Activated CD4-positive, alpha-beta T cell treated with anti-CD3 and anti-CD28 coated beads, Interleukin-2, Interleukin-4, amounts not matched to agents 100 ng/mL and 50 ng/mL, durations not matched to agents 16 hours and 8 hours (primary cell): Measurements from ENCODE around the gene AGBL3.
A peak's percentile ranks its signal among the peaks of the same experiment; 100 is the strongest.

ENCODE experiments used
- DNase-seq: peaks from one replicate; pipeline ENCODE4 v3.0.0-alpha.2; 2020; ENCODE audit warnings: low spot score

The AGBL3 gene

GRCh38 chr7:134986363-134987251 is at the start of gene AGBL3:
Gene AGBL3, plus strand, starts transcription at chr7:134986508. Its CDS starts 1,426 bp downstream, at chr7:134987934.
- peak; percentile 95 for DNase-seq

- DNase-seq: no peak
Measured at GRCh38 chr7:134936893-134937510, 49.3 kb upstream of the AGBL3 start.

GRCh38 chr7:134938141-134938540 is 48.2 kb upstream of the AGBL3 start:
- no peak for DNase-seq

- DNase-seq: no peak
Measured at GRCh38 chr7:134939136-134939535, 47.2 kb upstream of the AGBL3 start.

GRCh38 chr7:134940729-134941128 is 45.6 kb upstream of the AGBL3 start:
- DNase-seq: no peak

- DNase-seq: no peak
Measured at GRCh38 chr7:134941185-134941900, 45.0 kb upstream of the AGBL3 start.

- DNase-seq: no peak
Measured at GRCh38 chr7:134941952-134942351, 44.4 kb upstream of the AGBL3 start.

- DNase-seq: no peak
Measured at GRCh38 chr7:134942690-134943466, 43.4 kb upstream of the AGBL3 start.

GRCh38 chr7:134943785-134944400 is 42.4 kb upstream of the AGBL3 start:
- DNase-seq: peak; percentile 46

- DNase-seq: no peak
Measured at GRCh38 chr7:134945691-134946090, 40.6 kb upstream of the AGBL3 start.

GRCh38 chr7:134946260-134946659 is 40.0 kb upstream of the AGBL3 start:
- peak; percentile 8 for DNase-seq

GRCh38 chr7:134947329-134947728 is 39.0 kb upstream of the AGBL3 start:
- no peak for DNase-seq

GRCh38 chr7:134947831-134948230 is 38.5 kb upstream of the AGBL3 start:
- no peak for DNase-seq

GRCh38 chr7:134948246-134948645 is 38.1 kb upstream of the AGBL3 start:
- DNase-seq: no peak

- no peak for DNase-seq
Measured at GRCh38 chr7:134948736-134949135, 37.6 kb upstream of the AGBL3 start.

- no peak for DNase-seq
Measured at GRCh38 chr7:134949171-134949570, 37.1 kb upstream of the AGBL3 start.

- DNase-seq: peak; percentile 50
Measured at GRCh38 chr7:134954197-134955082, 31.9 kb upstream of the AGBL3 start.

GRCh38 chr7:134957005-134957404 is 29.3 kb upstream of the AGBL3 start:
- DNase-seq: no peak

- no peak for DNase-seq
Measured at GRCh38 chr7:134959810-134960209, 26.5 kb upstream of the AGBL3 start.

GRCh38 chr7:134962270-134962780 is 24.0 kb upstream of the AGBL3 start:
- no peak for DNase-seq
